Memory B cell (primary cell): ENCODE data around the gene PKD2.
"Not testable (repeated sequence)": the region's sequence is repeated elsewhere in the genome, so short reads cannot be mapped to it uniquely, and the experiment has no call there.

Experiments
- ATAC-seq: fragments of 150-1000 bp; cut with Tn5 transposase; 2 replicates; pipeline ENCODE4 v1.10.0; 2021; ENCODE audit warnings: low read depth, mild to moderate bottlenecking, moderate library complexity
- DNase-seq, 2 donors: peaks; one replicate each; pipeline ENCODE4 v3.0.0; 2022; ENCODE audit warnings: low spot score in 2 of 2
- H3K27ac Mint-ChIP-seq: one replicate; pipeline ENCODE4 v1.8.0; 2022; ENCODE audit warnings: mild to moderate bottlenecking, moderate library complexity, mixed read lengths
- H3K27me3 Mint-ChIP-seq: one replicate; pipeline ENCODE4 v1.8.0; 2022; ENCODE audit warnings: mixed read lengths
- H3K36me3 Mint-ChIP-seq: one replicate; pipeline ENCODE4 v1.8.0; 2022; ENCODE audit warnings: mild to moderate bottlenecking, mixed read lengths
- H3K4me1 Mint-ChIP-seq: one replicate; pipeline ENCODE4 v1.8.0; 2022; ENCODE audit warnings: mixed read lengths
- H3K4me3 Mint-ChIP-seq: one replicate; pipeline ENCODE4 v1.8.0; 2022; ENCODE audit warnings: mild to moderate bottlenecking, moderate library complexity, mixed read lengths
- H3K9me3 Mint-ChIP-seq: one replicate; pipeline ENCODE4 v1.8.0; 2022; ENCODE audit warnings: mixed read lengths

PKD2 gene

DNA sequence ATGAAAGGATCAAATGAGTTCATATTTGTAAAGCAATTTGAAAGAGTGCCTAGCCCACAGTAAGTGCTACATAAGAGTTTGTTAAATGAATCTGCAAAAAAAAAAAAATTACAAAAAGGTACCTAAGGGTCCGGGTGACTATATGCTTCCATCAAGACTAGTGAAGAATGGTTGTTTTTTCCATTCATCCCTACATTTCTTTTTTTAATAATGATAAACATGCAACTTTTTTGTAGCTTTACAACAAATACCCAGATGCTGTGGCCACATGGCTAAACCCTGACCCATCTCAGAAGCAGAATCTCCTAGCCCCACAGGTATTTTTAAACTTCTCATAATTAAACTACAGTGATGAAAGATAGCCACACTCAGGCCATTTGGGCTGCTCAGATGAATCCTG lies 27.6 kb upstream of the PKD2 start:
- ATAC-seq: no peak
- H3K4me3 Mint-ChIP-seq: no peak overlapping the region
- no peaks in the 10 kb centered on the region for H3K36me3 Mint-ChIP-seq
- no peak overlapping the region for H3K27ac Mint-ChIP-seq
- H3K9me3 Mint-ChIP-seq: no peaks in the 10 kb centered on the region
- no peak for DNase-seq
- H3K4me1 Mint-ChIP-seq: peaks cover 4% of the 10 kb centered on the region
- H3K27me3 Mint-ChIP-seq: peaks cover 10% of the 10 kb centered on the region

DNA sequence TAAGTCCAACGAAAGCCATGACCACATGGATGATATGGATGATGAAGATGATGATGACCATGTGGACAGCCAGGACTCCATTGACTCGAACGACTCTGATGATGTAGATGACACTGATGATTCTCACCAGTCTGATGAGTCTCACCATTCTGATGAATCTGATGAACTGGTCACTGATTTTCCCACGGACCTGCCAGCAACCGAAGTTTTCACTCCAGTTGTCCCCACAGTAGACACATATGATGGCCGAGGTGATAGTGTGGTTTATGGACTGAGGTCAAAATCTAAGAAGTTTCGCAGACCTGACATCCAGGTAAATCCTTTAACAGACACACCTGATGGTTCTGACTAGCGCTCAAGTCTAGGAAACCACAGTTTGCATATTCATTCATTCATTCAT lies 25.9 kb upstream of the PKD2 start:
- H3K4me3 Mint-ChIP-seq: no peak overlapping the region

DNA sequence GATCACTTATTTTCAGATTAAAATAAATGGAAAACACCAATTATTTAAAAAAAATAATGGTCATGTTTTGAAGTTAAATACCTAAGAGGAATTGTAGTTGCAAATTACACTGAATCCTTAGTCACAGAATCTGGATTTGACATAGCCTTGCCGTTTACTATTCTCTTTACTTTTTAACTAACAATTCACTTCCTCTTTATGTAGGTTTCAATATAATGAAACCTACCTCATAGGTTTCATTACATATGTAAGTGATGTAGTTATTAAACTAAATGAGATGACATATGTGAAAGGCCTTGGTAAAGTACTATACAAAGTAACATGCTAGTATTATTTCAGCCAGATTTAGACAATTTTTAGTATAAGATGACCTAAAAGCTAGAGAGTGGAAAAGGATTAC lies 25.4 kb upstream of the PKD2 start:
- DNase-seq (no peak), ATAC-seq (no peak)
- Mint-ChIP-seq H3K4me1 (no peaks in the 10 kb centered on the region), H3K4me3 (no peak overlapping the region), H3K27me3 (peaks cover 11% of the 10 kb centered on the region), H3K27ac (no peak overlapping the region), H3K36me3 (no peaks in the 10 kb centered on the region), H3K9me3 (no peaks in the 10 kb centered on the region)

More for the DNA sequence above, 25.9 kb upstream of the PKD2 start:
- no peaks in the 10 kb centered on the region for H3K9me3 Mint-ChIP-seq
- H3K36me3 Mint-ChIP-seq: no peaks in the 10 kb centered on the region
- H3K27me3 Mint-ChIP-seq: peaks cover 11% of the 10 kb centered on the region
- H3K27ac Mint-ChIP-seq: no peak overlapping the region
- H3K4me1 Mint-ChIP-seq: no peaks in the 10 kb centered on the region
- no peak for ATAC-seq
- DNase-seq: no peak

DNA sequence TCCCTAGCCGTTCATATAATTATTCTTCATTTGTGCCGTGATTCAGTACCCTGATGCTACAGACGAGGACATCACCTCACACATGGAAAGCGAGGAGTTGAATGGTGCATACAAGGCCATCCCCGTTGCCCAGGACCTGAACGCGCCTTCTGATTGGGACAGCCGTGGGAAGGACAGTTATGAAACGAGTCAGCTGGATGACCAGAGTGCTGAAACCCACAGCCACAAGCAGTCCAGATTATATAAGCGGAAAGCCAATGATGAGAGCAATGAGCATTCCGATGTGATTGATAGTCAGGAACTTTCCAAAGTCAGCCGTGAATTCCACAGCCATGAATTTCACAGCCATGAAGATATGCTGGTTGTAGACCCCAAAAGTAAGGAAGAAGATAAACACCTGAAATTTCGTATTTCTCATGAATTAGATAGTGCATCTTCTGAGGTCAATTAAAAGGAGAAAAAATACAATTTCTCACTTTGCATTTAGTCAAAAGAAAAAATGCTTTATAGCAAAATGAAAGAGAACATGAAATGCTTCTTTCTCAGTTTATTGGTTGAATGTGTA lies 24.9 kb upstream of the PKD2 start:
- DNase-seq (no peak), ATAC-seq (no peak)
- H3K27me3 Mint-ChIP-seq: peaks cover 10% of the 10 kb centered on the region
- H3K36me3 Mint-ChIP-seq: no peaks in the 10 kb centered on the region
- H3K27ac Mint-ChIP-seq: no peak overlapping the region
- H3K4me1 Mint-ChIP-seq: no peaks in the 10 kb centered on the region
- H3K9me3 Mint-ChIP-seq: no peaks in the 10 kb centered on the region
- H3K4me3 Mint-ChIP-seq: no peak overlapping the region

DNA sequence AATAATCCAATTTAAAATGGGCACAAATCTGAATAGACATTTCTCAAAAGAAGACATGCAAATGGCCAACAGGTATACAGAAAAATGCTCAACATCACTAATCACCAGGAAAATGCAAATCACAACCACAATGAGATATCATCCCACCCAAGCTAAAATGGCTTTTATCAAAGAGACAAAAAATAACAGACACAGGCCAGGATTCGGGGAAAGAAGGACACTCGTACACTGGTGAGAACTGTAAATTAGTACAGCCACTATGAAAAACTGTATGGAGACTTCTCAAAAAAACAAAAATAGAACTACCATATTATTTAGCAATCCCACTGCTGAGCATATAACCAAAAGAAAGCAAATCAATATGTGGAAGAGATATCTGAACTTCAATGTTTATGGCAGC lies 23.4 kb upstream of the PKD2 start:
- no peak overlapping the region for H3K27ac Mint-ChIP-seq
- no peak for ATAC-seq
- H3K4me3 Mint-ChIP-seq: no peak overlapping the region
- peaks cover 8% of the 10 kb centered on the region for H3K27me3 Mint-ChIP-seq
- no peaks in the 10 kb centered on the region for H3K36me3 Mint-ChIP-seq
- H3K4me1 Mint-ChIP-seq: no peaks in the 10 kb centered on the region
- no peaks in the 10 kb centered on the region for H3K9me3 Mint-ChIP-seq
- DNase-seq: no peak

DNA sequence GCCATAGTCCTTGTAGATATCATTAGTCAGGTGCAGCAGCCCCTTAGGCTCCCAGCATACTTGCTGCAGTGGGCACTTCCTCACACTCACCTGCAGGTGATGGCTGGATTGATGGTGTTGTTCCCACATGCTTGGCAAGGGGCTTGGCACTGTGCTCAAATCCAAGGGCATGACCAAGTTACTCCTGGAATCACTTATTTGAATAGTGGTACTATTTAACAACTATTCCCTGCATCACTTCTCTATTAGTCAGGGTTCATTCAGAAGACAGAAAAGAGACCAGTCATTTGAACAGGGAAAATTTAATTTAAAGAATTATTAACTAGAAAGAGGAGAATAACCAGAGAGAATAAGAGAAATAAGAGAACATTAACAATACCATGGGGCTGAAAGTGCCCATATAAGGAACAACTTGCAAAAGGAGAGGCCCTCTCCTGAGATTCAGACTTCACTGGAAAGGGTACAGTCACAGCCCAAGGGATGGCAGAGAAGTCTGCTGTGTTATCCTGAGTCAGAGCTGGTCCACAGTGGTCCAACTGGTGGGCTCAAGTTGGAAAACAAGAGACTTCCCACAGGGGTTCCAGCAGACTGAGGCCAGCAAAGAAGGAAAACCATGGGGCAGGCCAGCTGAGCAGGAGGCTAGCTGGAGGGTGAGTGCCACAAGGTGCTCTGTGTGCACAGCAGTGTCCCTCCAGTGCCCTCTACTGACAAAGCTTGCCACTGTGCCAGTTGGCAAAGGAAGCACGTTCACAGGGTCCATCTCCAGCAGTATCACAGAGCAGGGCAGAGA lies 22.1 kb upstream of the PKD2 start:
- Mint-ChIP-seq H3K4me1 (no peaks in the 10 kb centered on the region), H3K36me3 (no peaks in the 10 kb centered on the region), H3K27ac (no peak overlapping the region), H3K27me3 (peaks cover 9% of the 10 kb centered on the region), H3K4me3 (no peak overlapping the region), H3K9me3 (no peaks in the 10 kb centered on the region)
- DNase-seq: no peak
- ATAC-seq: peak; percentile 69

DNA sequence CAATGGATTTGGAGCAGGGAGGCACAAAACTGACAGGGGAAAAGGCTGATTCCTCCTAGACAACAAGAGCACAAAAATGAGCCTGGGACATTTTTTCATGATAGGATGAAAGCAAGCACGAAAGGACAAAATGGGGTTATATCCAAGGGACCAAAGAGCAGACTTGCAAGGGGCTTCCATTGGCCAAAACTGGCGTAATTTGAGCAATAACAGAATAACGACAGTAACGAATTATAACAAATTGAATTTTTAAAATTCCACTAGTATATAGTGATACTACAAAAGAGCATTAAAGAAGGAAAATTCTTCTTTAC lies 21.6 kb upstream of the PKD2 start:
- H3K4me3 Mint-ChIP-seq: no peak overlapping the region
- H3K27me3 Mint-ChIP-seq: peaks cover 11% of the 10 kb centered on the region
- DNase-seq: no peak
- no peak for ATAC-seq
- H3K27ac Mint-ChIP-seq: no peak overlapping the region
- no peaks in the 10 kb centered on the region for H3K36me3 Mint-ChIP-seq
- H3K9me3 Mint-ChIP-seq: no peaks in the 10 kb centered on the region
- H3K4me1 Mint-ChIP-seq: no peaks in the 10 kb centered on the region

DNA sequence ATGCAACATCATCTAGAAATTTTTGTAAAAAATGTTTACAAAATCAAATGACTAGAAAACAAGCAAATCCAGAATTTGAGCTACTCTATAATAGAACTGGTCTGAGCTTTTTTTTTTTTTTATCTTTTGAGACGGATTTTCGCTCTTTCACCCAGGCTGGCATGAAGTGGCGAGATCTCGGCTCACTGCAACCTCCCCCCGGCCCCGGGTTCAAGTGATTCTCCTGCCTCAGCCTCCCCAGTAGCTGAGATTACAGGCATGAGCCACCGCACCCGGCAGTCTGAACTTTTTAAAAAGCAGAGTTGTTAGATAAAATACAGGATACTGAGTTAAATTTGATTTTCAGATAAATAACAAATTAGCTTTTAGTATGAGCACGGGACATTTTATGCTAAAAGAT lies 20.9 kb upstream of the PKD2 start:
- Mint-ChIP-seq H3K36me3 (no peaks in the 10 kb centered on the region), H3K4me1 (peaks cover 2% of the 10 kb centered on the region), H3K4me3 (no peak overlapping the region), H3K9me3 (no peaks in the 10 kb centered on the region), H3K27me3 (peaks cover 11% of the 10 kb centered on the region), H3K27ac (no peak overlapping the region)
- ATAC-seq (no peak), DNase-seq (no peak)

DNA sequence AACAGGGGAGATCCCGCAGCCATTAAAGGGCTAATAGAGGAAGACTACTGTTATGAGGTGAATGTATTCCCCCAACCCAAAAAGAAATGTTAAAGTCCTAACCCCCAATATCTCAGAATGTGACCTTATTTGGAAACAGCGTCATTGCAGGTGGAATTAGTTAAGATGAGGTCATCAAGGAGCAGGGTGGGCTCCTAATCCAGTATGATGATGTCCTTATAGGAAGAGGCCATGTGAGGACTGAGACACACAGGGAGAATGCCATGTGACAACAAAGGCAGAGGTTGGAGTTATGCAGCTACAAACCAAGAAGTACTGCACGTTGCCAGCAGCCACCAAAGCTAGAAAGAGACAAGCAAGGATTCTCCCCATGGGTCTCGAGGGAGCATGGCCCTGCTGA lies 17.7 kb upstream of the PKD2 start:
- Mint-ChIP-seq H3K4me1 (peaks cover 6% of the 10 kb centered on the region), H3K36me3 (no peaks in the 10 kb centered on the region), H3K4me3 (no peak overlapping the region), H3K27ac (no peak overlapping the region), H3K27me3 (peaks cover 7% of the 10 kb centered on the region), H3K9me3 (no peaks in the 10 kb centered on the region)
- ATAC-seq (no peak), DNase-seq (no peak)

DNA sequence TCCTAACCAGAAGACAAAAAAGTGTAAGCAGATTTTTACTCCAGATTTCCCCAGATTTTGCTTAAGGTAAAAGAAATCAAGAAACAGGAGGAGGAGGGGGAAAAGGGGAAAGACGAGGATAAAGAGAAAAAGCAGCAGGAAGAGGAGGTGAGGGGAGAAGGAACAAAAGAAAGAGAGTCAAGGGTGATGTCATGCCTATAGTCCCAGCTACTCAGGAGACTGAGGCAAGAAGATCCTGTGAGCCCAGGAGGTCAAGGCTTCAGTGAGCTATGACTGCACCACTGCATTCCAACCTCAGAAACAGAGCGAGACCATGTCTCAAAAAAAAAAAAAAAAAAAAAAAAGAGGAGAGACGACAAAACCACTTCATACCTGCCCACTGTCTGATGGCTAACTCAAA lies 12.0 kb upstream of the PKD2 start:
- peaks cover 6% of the 10 kb centered on the region for H3K4me1 Mint-ChIP-seq
- no peaks in the 10 kb centered on the region for H3K9me3 Mint-ChIP-seq
- no peak overlapping the region for H3K4me3 Mint-ChIP-seq
- peaks cover 3% of the 10 kb centered on the region for H3K27me3 Mint-ChIP-seq
- H3K36me3 Mint-ChIP-seq: no peaks in the 10 kb centered on the region
- H3K27ac Mint-ChIP-seq: no peak overlapping the region
- DNase-seq (no peak), ATAC-seq (no peak)

DNA sequence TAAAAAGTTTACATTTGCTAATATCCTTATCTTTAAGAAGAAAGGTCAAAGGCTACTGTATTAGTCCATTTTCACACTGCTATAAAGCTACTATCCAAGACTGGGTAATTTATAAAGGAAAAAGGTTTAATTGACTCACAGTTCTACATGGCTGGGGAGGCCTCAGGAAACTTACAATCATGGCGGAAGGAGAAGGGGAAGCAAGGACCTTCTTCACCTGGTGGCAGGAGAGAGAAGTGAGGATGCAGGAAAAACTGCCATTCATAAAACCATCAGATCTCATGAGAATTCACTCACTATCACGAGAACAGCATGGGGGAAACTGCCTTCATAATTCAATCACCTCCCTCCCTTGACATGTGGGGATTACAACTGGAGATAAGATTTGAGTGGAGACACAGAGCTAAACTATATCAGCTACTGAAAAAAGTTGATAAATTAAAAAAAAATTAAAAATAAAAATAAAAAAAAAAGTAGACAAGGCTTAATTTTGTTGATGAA lies 8.2 kb upstream of the PKD2 start:
- not testable (repeated sequence) for H3K27me3 Mint-ChIP-seq, H3K9me3 Mint-ChIP-seq, ATAC-seq, H3K27ac Mint-ChIP-seq, DNase-seq, H3K4me1 Mint-ChIP-seq, H3K36me3 Mint-ChIP-seq, H3K4me3 Mint-ChIP-seq

DNA sequence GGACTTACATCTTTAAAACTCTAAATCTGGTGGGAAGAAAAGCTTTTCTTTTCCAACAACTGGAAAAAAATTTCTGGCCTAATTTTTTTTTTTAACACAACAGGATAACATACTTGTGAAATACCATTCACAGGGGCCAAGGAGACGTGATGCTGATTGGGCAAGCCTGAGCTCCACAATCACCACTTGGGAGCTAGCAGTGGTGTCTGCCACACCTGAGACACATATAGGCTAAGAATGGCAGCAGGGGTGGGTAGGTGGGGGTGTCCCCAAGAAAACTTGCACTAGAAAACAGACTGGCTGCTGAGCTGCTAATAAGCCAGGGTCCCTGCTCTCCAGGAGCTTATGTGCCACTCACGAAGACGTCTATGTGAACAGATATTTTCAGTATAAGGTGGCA lies 5.6 kb upstream of the PKD2 start:
- H3K27me3 Mint-ChIP-seq: peaks cover 4% of the 10 kb centered on the region

DNA sequence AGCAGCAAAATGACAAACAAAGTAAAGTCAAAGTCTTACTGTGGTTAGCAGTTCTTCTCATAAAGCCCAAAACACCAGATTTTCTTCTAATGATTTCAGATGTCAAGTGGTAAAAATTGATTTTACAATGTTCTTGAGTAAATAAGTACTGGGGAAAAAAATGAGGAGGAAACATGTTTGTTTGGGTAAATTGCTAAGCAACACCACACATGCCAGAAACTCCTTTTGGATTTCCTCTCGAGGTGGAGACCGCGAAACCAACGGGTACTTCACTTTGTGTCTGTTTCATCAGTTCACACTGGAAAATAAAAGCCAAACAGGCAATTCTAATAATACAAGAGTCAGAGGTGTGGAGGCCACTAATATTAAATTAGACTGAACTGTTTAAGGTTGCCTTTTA lies 4.6 kb upstream of the PKD2 start:
- no peaks in the 10 kb centered on the region for H3K36me3 Mint-ChIP-seq
- DNase-seq: no peak
- H3K4me3 Mint-ChIP-seq: no peak overlapping the region
- no peak for ATAC-seq
- H3K27ac Mint-ChIP-seq: no peak overlapping the region
- H3K9me3 Mint-ChIP-seq: no peaks in the 10 kb centered on the region
- H3K4me1 Mint-ChIP-seq: peaks cover 3% of the 10 kb centered on the region
- peaks cover 4% of the 10 kb centered on the region for H3K27me3 Mint-ChIP-seq

More for the DNA sequence above, 5.6 kb upstream of the PKD2 start:
- H3K27ac Mint-ChIP-seq: no peak overlapping the region
- no peaks in the 10 kb centered on the region for H3K36me3 Mint-ChIP-seq
- ATAC-seq (no peak), DNase-seq (no peak)
- H3K4me3 Mint-ChIP-seq: no peak overlapping the region
- no peaks in the 10 kb centered on the region for H3K9me3 Mint-ChIP-seq
- peaks cover 3% of the 10 kb centered on the region for H3K4me1 Mint-ChIP-seq

DNA sequence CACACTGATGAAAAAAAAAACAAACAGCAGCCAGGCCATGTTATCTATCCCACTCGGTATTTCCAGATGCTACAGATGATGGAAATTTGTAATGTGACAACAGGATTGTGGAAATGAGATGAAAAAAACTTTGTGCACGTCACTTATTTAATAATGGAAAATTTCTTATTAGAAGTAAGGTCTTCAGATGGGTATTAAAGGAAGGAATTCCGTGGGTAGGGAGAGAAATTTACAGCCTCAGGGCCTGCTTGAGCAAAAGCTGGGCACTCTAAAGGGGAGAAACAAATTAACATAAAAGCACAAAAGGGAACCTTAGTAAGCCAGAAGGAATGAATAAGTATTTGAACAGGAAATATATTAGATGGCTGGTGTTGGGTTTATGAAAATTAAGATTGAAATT lies 4.2 kb upstream of the PKD2 start:
- Mint-ChIP-seq H3K4me3 (no peak overlapping the region), H3K4me1 (peaks cover 3% of the 10 kb centered on the region)

DNA sequence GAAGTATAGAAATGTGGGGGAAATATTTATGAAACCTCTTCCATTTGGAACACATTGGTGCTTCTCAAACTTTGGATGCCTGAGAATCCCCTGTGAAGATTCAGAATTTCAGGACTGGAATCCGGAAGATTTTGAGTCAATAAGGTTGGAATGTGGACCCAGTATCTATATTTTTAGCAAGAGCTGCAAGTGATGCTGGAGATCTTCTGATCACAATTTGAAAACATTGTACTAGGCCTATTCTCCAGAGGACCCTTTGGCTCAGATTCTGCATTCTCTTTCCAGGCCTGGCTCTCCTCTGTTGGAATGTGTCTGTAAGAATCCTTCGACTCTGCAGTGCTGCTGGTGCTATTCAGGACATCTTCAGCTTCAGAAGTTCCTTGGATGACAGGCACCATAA lies 2.4 kb upstream of the PKD2 start:
- no peak for DNase-seq
- peaks cover 10% of the 10 kb centered on the region for H3K4me1 Mint-ChIP-seq
- ATAC-seq: no peak
- H3K36me3 Mint-ChIP-seq: no peaks in the 10 kb centered on the region
- H3K9me3 Mint-ChIP-seq: no peaks in the 10 kb centered on the region
- no peak overlapping the region for H3K27ac Mint-ChIP-seq
- no peak overlapping the region for H3K4me3 Mint-ChIP-seq
- H3K27me3 Mint-ChIP-seq: peaks cover 6% of the 10 kb centered on the region

More for the DNA sequence above, 4.2 kb upstream of the PKD2 start:
- Mint-ChIP-seq H3K27ac (no peak overlapping the region), H3K27me3 (peaks cover 4% of the 10 kb centered on the region), H3K9me3 (no peaks in the 10 kb centered on the region), H3K36me3 (no peaks in the 10 kb centered on the region)
- DNase-seq: no peak
- no peak for ATAC-seq
